Measurements from ENCODE around the gene SAMMSON. TPM values are rescaled to one million over a fixed set of nuclear protein-coding genes. Genes with fewer than 3 reads are reported as not detected.

Gene SAMMSON
- total RNA-seq, 1 experiment from 2014 or later, result not detected

GRCh38 chr3:70010346-70010745 is 10.8 kb downstream of the SAMMSON start:
- Histone ChIP-seq H3K27me3 (replicated peaks; ENCODE audit: insufficient read depth, low read depth, low read length, poor library complexity) (no peaks in the 10 kb centered on the region), H3K4me3 (ENCODE audit: low read depth, low read length, poor library complexity, severe bottlenecking) (no peak overlapping the region), H3K36me3 (ENCODE audit: insufficient read depth, low read length, poor library complexity, severe bottlenecking) (no peaks in the 10 kb centered on the region), H3K4me1 (ENCODE audit: insufficient read depth, low read length, poor library complexity, severe bottlenecking) (no peaks in the 10 kb centered on the region), H3K9me3 (ENCODE audit: low read depth, low read length, poor library complexity, severe bottlenecking) (no peaks in the 10 kb centered on the region), H3K27ac (ENCODE audit: low read depth, low read length, poor library complexity, severe bottlenecking) (no peak overlapping the region)
- intact Hi-C loops (cut with micrococcal nuclease; ENCODE audit: unreplicated experiment), result no loop called here
- TF ChIP-seq CTCF (conservative IDR thresholded peaks at IDR 0.05; ENCODE audit: low read depth, low read length) (no peak), EZH2 (IDR thresholded peaks at IDR 0.05; ENCODE audit: borderline replicate concordance, low read depth, low read length, poor library complexity, severe bottlenecking) (no peak)
- ChIA-PET CTCF (no interaction called here), POLR2A (ENCODE audit: low non-redundant PET) (no interaction called here)
- BruUV-seq (replicated peaks), result no TSS peak
- DNase-seq (ENCODE audit: low spot score), result no peak

GRCh38 chr3:70011582-70011981 is 12.0 kb downstream of the SAMMSON start:
- intact Hi-C loops (cut with micrococcal nuclease; ENCODE audit: unreplicated experiment), result no loop called here
- CTCF ChIA-PET, result no interaction called here
- no peaks in the 10 kb centered on the region for H3K36me3 ChIP-seq (ENCODE audit: insufficient read depth, low read length, poor library complexity, severe bottlenecking)
- H3K4me1 ChIP-seq (ENCODE audit: insufficient read depth, low read length, poor library complexity, severe bottlenecking), result no peaks in the 10 kb centered on the region
- H3K27ac ChIP-seq (ENCODE audit: low read depth, low read length, poor library complexity, severe bottlenecking), result no peak overlapping the region
- H3K27me3 ChIP-seq (replicated peaks; ENCODE audit: insufficient read depth, low read depth, low read length, poor library complexity), result no peaks in the 10 kb centered on the region
- no TSS peak for BruUV-seq (replicated peaks)
- H3K4me3 ChIP-seq (ENCODE audit: low read depth, low read length, poor library complexity, severe bottlenecking), result no peak overlapping the region
- POLR2A ChIA-PET (ENCODE audit: low non-redundant PET), result no interaction called here
- no peak for DNase-seq (ENCODE audit: low spot score)
- no peaks in the 10 kb centered on the region for H3K9me3 ChIP-seq (ENCODE audit: low read depth, low read length, poor library complexity, severe bottlenecking)
- TF ChIP-seq CTCF (conservative IDR thresholded peaks at IDR 0.05; ENCODE audit: low read depth, low read length), result no peak
- no peak for TF ChIP-seq EZH2 (IDR thresholded peaks at IDR 0.05; ENCODE audit: borderline replicate concordance, low read depth, low read length, poor library complexity, severe bottlenecking)

- intact Hi-C loops (cut with micrococcal nuclease; ENCODE audit: unreplicated experiment), result no loop called here
- no peaks in the 10 kb centered on the region for H3K9me3 ChIP-seq (ENCODE audit: low read depth, low read length, poor library complexity, severe bottlenecking)
- no TSS peak for BruUV-seq (replicated peaks)
- no peak overlapping the region for H3K4me3 ChIP-seq (ENCODE audit: low read depth, low read length, poor library complexity, severe bottlenecking)
- CTCF ChIA-PET, result no interaction called here
- no peaks in the 10 kb centered on the region for H3K27me3 ChIP-seq (replicated peaks; ENCODE audit: insufficient read depth, low read depth, low read length, poor library complexity)
- no peaks in the 10 kb centered on the region for H3K4me1 ChIP-seq (ENCODE audit: insufficient read depth, low read length, poor library complexity, severe bottlenecking)
- TF ChIP-seq CTCF (conservative IDR thresholded peaks at IDR 0.05; ENCODE audit: low read depth, low read length), result no peak
- no peak for TF ChIP-seq EZH2 (IDR thresholded peaks at IDR 0.05; ENCODE audit: borderline replicate concordance, low read depth, low read length, poor library complexity, severe bottlenecking)
- no peaks in the 10 kb centered on the region for H3K36me3 ChIP-seq (ENCODE audit: insufficient read depth, low read length, poor library complexity, severe bottlenecking)
- POLR2A ChIA-PET (ENCODE audit: low non-redundant PET), result no interaction called here
- no peak for DNase-seq (ENCODE audit: low spot score)
- H3K27ac ChIP-seq (ENCODE audit: low read depth, low read length, poor library complexity, severe bottlenecking), result no peak overlapping the region
Observed at GRCh38 chr3:70020906-70021660, 21.6 kb downstream of the SAMMSON start.

Measured in A673 (cell line).